H1 (cell line): ENCODE data around the gene GABRG3. TPM values are rescaled to one million over a fixed set of nuclear protein-coding genes. Genes with fewer than 3 reads are reported as not detected.

ENCODE experiments used
- CEBPB ChIP-seq: IDR thresholded peaks from 2 replicates; pipeline ENCODE4 v1.6.1; 2012; ENCODE audit warnings: low read depth, low read length
- CHD1 ChIP-seq: IDR thresholded peaks from 2 replicates; pipeline ENCODE4 v1.6.1; 2012; ENCODE audit warnings: low read depth, low read length, improper control_type of control experiment
- CHD7 ChIP-seq: fragments of 300-600 bp; sonication (generic); IDR thresholded peaks from 2 replicates; pipeline ENCODE4 v1.7.1; 2012; ENCODE audit warnings: low read length, moderate library complexity, mild to moderate bottlenecking, inconsistent platforms; ENCODE audit not compliant: insufficient replicate concordance
- TBP ChIP-seq: IDR thresholded peaks from 2 replicates; pipeline ENCODE4 v1.6.1; 2011; ENCODE audit warnings: low read depth, low read length, improper control_type of control experiment
- YY1 ChIP-seq: IDR thresholded peaks from 2 replicates; pipeline ENCODE4 v1.6.1; 2011; ENCODE audit warnings: low read depth, mild to moderate bottlenecking, low read length
- polyA plus RNA-seq, 7 experiments: library from polyadenylated mRNA; depleted of rRNA in 3 of 7; stranded (reverse) in 5 of 7; unstranded in 2 of 7; fragments of >200 nt in 5 of 7; fragments of 200-250 nt in 2 of 7; gene quantifications; 1 replicate in 5 of 7; 2 replicates in 1 of 7; 4 replicates in 1 of 7; pipeline versions ENCODE4 v1.2.1 to v1.2.3, GENCODE V29; 2011 to 2013; ENCODE audit warnings: missing spikeins in 2 of 7, mixed read lengths in 2 of 7
- total RNA-seq: library from RNA; stranded (reverse); fragmentation: NEBNext Ultra II Directional; extraction: Animal tissue kit (Norgen Biotek cat#: 25700); gene quantifications from 2 replicates; pipeline ENCODE4 v1.2.1, GENCODE V29; 2021

The GABRG3 gene
- total and polyA plus RNA-seq, 2 of the 8 experiments (the other 6 are each of a cell fraction or from before 2014, with no cell fraction given): 0.17 to 0.80 TPM

- no peak for TF ChIP-seq CHD7
- no peak for TF ChIP-seq TBP
- no peak for TF ChIP-seq CHD1
- no peak for TF ChIP-seq CEBPB
- no peak for TF ChIP-seq YY1
Observed at GRCh38 chr15:26941489-26941888, 29.5 kb upstream of the GABRG3 start (continued).
